NCI-H526 treated with DMSO at 0.1 percent for 48 hours (cell line): ENCODE measurements around the gene MYADML2.
"Not testable (repeated sequence)": the region's sequence is repeated elsewhere in the genome, so short reads cannot be mapped to it uniquely, and the experiment has no call there.

ENCODE experiments used
- DNase-seq: peaks from one replicate; lab custom pipeline; 2025; lab: John Stamatoyannopoulos, UW

Gene MYADML2

GRCh38 chr17:81958633-81959342 lies 11.8 kb upstream of the MYADML2 start:
- DNase-seq, result no peak

DNA sequence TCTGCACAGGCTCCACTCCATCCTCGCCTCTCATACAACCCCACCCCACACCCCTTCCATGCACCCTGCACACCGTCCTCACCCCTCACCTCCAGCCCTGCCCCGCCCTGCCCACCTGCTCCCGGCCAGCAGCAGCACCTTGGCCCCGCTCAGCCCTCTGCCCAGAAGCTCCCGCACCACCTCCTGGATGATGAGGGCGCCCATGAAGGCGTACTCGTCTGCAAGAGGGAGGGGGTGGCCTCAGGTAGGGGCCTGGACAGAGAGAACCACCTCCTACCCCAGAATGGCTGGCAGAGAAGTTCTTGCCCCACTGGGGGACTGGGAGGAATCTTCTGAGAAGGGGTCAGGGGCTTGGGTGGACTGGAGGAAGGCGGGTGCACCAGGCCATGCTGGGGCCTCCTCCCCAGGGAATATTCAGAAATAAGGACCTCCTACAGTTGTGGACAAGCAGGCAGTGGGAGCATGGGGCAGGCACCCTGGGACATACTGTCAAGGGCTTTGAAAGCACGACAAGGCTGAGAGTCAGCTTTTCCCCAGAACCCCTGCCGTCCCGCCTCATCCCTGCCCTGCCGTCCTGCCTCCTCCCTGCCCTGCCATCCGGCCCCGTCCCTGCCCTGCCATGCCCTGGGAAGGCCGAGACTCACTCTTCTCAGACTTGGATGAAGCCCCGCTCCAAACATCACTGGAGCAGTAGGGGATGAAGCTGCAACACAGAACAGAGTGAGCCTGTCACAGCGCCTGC lies 10.8 kb upstream of the MYADML2 start:
- no peak for DNase-seq

GRCh38 chr17:81956607-81957589 lies 9.9 kb upstream of the MYADML2 start:
- no peak for DNase-seq

- DNase-seq, result no peak
These were observed 8.9 kb upstream of the MYADML2 start for GRCh38 chr17:81955756-81956544.

DNA sequence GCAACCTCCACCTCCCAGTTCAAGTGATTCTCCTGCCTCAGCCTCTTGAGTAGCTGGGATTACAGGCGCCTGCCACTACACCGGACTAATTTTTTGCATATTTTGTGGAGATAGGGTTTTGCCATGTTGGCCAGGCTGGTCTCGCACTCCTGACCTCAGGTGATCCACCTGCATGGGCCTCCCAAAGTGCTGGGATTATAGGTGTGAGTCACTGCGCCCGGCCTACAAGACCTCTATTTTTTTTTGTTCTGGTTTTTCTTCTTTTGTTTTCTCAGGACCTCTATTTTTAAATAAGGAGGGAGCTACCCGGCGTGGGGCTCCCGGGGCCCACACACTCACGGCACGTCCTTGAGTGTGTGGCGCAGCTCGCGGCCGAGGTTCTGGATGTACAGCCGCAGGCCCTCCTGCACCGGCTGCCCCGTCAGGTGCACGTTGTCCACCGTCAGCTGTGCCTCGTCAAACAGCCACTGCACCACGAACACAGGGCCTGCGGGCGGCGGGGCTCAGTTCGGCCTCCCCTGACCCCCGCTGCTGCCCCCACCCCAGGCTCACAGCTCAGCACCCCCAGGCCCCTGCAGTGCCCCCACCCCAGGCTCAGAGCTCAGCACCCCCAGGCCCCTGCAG lies 8.1 kb upstream of the MYADML2 start:
- no peak for DNase-seq

DNA sequence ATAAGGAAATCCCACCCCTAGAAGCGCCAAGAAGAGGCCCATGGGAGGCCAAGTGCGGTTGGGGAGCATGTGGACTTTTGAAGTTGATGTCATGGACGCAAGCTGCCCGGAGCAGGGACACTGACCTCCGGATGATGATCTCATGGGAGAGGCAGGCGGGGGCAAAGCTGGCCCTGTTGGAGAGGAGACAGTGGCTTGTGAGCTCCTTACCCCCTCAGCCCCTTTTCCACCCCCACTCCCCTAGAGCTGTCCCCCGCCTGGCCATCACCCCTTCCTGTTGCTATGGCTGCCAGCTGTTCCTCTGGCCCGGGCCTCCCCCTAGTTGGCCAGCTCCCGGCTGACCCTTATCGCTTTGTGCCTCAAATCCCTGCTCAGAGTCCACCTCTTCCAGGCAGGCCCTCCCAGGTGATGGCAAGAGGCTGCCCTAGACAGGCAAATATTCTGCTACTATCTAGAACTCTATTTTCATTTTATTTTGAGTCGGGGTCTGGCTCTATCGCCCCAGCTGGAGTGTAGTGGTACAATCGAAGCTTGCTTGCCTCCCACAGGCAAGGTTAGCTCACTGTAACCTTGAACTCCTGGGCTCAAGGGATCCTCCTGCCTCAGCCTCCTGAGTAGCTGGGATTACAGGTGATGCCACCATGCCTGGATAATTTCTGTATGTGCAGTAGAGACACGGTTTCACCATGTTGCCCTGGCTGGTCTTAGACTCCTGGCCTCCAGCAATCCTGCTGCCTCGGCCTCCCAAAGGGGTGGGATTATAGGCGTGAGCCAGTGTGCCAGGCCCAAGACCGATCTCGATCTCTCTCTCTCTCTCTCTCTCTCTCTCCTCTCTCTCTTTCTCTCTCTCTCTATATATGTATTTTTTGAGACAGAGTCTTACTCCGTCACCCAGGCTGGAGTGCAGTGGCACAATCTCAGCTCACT lies 7.4 kb upstream of the MYADML2 start:
- no peak for DNase-seq

DNA sequence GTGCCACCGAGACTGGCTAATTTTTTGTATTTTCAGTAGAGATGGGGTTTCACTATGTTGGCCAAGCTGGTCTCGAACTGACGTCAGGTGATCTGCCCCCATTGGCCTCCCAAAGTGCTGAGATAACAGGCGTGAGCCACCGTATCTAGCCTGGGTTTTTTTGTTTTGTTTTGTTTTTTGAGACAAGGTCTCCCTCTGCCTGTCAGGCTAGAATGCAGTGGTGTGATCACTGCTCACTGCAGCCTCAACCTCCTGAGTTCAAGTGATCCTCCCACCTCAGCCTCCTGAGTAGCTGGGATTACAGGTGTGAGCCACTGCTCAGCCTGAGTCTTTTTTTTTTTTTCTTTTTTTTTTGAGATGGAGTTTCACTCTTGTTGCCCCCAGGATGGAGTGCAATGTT lies 6.4 kb upstream of the MYADML2 start:
- DNase-seq, result not testable (repeated sequence)

GRCh38 chr17:81952792-81953228 lies 5.8 kb upstream of the MYADML2 start:
- DNase-seq, result no peak

DNA sequence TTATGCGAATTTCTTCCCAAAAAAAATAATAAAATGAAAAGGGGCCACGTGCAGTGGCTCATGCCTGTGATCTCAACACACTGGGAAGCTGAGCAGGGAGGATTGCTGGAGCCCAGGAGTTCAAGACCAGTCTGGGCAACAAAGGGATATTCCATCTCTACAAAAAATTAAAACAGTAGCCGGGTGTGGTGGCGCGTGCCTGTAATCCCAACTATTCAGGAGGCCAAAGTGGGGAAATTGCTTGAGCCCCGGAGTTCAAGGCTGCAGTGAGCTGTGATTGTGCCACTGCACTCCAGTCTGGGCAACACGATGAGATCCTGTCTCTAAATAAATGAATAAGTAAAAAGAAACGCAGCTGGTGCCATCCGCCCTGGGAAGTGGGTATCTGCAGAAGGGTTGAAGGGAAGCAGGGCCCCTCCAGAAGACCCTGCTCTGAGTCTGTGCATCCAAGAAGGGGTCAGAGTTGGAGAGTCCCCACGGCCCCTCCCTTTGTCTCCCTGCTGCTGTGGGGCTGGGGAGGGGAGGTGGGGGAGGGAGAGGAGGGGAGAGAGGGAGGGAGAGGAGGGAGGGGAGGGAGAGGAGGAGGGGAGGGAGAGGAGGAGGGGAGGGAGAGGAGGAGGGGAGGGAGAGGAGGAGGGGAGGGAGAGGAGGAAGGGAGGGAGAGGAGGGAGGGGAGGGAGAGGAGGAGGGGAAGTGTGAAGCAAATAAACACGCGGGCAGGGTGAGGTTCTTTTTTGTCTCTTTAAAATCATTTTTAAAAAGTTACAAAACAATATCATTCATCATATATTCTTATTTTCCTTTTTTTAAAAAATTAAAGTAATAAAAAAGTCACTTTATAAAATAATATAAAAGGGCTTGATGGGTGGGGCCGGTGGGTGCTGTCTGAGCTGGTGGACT lies 5.0 kb upstream of the MYADML2 start:
- no peak for DNase-seq

DNA sequence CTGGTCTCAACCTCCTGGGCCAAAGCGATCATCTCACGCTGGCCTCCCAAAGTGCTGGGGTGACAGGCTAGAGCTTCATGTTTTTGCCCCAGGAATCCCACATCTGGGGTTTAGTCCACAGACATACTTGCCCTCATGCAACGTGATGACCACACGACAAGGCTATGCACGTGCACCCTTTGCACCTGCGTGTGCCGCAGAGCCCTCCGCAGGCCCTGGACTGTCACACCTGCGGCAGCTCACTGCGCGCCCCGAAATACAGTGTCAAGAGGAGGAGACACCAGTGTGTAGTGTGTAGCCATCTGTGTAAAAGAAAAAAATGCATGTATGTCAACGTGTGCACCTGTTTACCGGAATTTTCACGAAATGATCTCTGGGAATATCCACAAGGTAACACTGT lies 3.5 kb upstream of the MYADML2 start:
- DNase-seq, result no peak

- DNase-seq, result no peak
These were observed 1.8 kb upstream of the MYADML2 start for GRCh38 chr17:81948635-81949378.

DNA sequence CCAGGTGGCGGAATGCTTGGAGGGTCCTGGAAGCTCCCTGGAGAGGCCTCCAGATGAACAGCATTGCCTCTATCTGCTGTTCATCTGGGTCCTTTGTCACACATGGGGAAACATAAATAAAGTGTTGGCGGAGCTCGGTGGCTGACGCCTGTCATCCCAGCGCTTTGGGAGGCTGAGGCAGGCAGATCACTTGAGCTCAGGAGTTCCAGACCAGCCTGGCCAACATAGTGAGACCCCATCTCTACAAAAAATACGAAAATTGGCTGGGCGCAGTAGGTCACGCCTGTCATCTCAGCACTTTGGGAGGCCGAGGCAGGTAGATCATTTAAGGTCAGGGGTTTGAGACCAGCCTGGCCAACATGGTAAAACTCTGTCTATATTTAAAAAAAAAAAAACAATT lies 2.2 kb downstream of the MYADML2 start:
- no peak for DNase-seq

DNA sequence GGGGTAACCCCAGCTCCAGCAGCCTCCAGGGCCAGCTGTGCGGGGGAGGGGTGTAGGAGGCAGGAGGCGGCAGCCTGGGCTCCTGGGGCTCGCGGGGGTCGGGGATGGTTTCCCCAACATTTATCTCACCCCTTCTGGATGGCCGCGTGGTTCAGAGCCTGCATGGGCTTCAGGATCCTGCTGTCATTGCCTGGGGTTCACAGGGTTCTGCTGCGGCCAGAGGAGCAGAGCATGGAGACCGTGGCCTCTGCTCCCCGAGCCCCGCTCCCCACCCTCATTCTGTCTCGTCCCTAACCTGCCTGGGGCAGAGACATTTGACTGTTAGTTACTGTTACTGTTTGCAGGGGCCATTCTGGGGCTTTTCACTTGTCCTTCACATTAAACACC lies 4.9 kb downstream of the MYADML2 start:
- no peak for DNase-seq

- DNase-seq, result no peak
These were observed 5.4 kb downstream of the MYADML2 start for GRCh38 chr17:81941484-81942166.

- DNase-seq, result no peak
These were observed 6.2 kb downstream of the MYADML2 start for GRCh38 chr17:81940538-81941483.

DNA sequence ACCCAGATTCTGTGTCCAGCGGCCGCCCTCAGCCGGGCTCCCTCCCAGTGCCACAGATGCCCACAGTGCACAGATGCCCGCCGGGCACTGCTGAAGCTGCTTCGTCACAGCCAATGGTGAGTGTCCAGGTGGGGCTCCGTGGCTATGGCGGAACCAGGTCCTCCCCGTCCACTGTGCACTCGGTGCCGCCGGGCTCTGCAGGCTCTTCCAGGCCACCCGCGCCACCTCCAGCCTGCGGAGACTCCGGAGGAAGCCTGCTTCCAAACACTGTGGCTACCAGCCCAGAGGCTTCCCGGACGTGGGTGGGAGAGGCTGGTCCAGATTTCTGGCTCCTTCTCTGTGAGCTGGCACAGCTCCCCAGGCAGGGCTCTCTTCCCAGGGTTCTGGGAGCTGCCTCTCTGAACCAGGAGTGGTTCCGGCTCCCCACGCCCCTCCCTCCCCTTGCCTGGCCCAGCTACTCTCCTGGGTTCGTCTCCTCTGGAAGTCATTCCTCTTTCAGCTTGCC lies 7.1 kb downstream of the MYADML2 start:
- DNase-seq, result no peak
